Right hindlimb (tissue), 1 donor: ENCODE results near the gene TEN1.
"Not testable (repeated sequence)": the region's sequence is repeated elsewhere in the genome, so short reads cannot be mapped to it uniquely, and the experiment has no call there.

Source experiments
- DNase-seq: peaks from one replicate; pipeline ENCODE4 v3.0.0-alpha.2; 2018

Gene TEN1

GRCh38 chr17:76032073-76032779, 53.2 kb downstream of the TEN1 start:
- DNase-seq, result no peak

- no peak for DNase-seq
Measured at GRCh38 chr17:76032780-76033108, 53.7 kb downstream of the TEN1 start.

- no peak for DNase-seq
Measured at GRCh38 chr17:76033139-76033538, 54.1 kb downstream of the TEN1 start.

- no peak for DNase-seq
Measured at GRCh38 chr17:76034428-76035350, 55.6 kb downstream of the TEN1 start.

GRCh38 chr17:76036497-76037261, 57.6 kb downstream of the TEN1 start:
- DNase-seq, result no peak

- no peak for DNase-seq
Measured at GRCh38 chr17:76038050-76038449, 59.0 kb downstream of the TEN1 start.

GRCh38 chr17:76039121-76039520, 60.1 kb downstream of the TEN1 start:
- DNase-seq, result no peak

- DNase-seq, result no peak
Measured at GRCh38 chr17:76040376-76040775, 61.3 kb downstream of the TEN1 start.

- DNase-seq, result not testable (repeated sequence)
Measured at GRCh38 chr17:76042868-76043267, 63.8 kb downstream of the TEN1 start.

- not testable (repeated sequence) for DNase-seq
Measured at GRCh38 chr17:76044475-76045007, 65.5 kb downstream of the TEN1 start.

- DNase-seq, result no peak
Measured at GRCh38 chr17:76046064-76046463, 67.0 kb downstream of the TEN1 start.

- no peak for DNase-seq
Measured at GRCh38 chr17:76048025-76048605, 69.1 kb downstream of the TEN1 start.

- no peak for DNase-seq
Measured at GRCh38 chr17:76048711-76049110, 69.7 kb downstream of the TEN1 start.

GRCh38 chr17:76049239-76049638, 70.2 kb downstream of the TEN1 start:
- DNase-seq, result no peak

GRCh38 chr17:76049836-76050537, 70.9 kb downstream of the TEN1 start:
- no peak for DNase-seq
